ENCODE measurements around the gene CLCN4.

CLCN4 gene

DNA sequence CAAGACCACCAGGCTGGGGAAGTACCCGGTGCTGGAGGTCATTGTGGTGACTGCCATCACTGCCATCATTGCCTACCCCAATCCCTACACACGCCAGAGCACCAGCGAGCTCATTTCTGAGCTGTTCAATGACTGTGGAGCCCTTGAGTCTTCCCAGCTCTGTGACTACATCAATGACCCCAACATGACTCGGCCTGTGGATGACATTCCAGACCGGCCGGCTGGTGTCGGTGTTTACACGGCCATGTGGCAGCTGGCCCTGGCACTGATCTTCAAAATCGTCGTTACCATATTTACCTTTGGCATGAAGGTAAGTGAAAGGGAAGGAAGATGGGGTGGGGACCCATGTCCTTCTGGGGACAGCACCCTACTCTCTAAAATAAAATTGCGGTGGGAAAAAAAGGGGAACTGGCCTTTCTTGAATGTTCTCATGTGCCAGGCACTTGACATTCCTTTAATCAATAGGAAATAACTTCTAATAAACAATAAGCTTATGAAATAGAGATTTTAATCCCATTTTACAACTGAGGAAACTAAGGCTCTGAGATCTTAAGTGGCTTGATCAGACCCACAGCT lies 51.6 kb downstream of the CLCN4 start:
- TF ChIP-seq GATA2 (IDR thresholded peaks at IDR 0.05; ENCODE audit: low read depth, low read length) (no peak), GATA3 (IDR thresholded peaks at IDR 0.05; ENCODE audit: low read depth, low read length) (no peak)

DNA sequence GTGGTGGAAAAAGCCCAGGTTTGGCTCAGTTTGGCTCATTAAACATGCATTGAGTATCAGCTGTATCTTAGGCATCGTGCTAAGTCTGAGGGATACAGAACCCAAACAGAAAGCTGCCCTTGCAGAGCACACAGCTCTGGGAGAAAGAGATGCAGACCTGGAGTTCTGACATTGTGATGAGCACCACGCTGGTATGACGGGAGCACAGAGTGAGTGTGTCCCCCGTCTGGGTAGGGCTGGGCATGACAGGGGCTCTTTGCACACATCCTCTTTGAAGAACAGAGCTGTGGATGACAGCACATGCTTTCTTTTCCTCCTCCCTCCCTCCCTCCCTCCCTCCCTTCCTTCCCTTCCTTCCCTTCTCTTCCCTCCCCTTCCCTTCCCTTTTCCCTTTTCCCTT lies 52.2 kb downstream of the CLCN4 start:
- no peak for TF ChIP-seq GATA2 (IDR thresholded peaks at IDR 0.05; ENCODE audit: low read depth, low read length)
- no peak for TF ChIP-seq GATA3 (IDR thresholded peaks at IDR 0.05; ENCODE audit: low read depth, low read length)

DNA sequence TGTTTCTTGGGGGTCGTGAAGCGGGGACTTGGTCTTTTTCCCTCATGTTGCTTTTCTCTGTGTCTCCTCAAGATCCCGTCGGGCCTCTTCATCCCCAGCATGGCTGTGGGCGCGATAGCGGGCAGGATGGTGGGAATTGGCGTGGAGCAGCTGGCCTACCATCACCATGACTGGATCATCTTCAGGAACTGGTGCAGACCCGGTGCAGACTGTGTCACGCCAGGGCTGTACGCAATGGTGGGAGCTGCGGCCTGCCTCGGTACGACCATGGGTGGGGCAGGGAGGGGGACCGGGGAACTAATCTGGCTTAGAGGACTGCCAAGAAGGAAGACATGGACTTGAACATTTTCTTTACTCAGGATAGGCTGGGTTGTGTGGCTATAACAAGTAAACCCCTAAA lies 55.6 kb downstream of the CLCN4 start:
- TF ChIP-seq GATA2 (IDR thresholded peaks at IDR 0.05; ENCODE audit: low read depth, low read length) (no peak), GATA3 (IDR thresholded peaks at IDR 0.05; ENCODE audit: low read depth, low read length) (no peak)

DNA sequence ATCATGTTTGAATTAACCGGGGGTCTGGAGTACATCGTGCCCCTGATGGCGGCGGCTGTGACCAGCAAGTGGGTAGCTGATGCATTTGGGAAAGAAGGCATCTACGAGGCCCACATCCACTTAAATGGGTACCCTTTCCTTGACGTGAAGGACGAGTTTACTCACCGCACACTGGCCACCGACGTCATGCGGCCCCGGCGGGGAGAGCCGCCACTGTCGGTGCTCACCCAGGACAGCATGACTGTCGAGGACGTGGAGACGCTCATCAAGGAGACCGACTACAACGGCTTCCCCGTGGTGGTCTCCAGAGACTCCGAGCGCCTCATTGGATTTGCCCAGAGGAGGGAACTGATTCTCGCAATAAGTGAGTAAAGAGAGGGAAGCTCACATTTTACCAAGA lies 56.9 kb downstream of the CLCN4 start:
- TF ChIP-seq GATA3 (IDR thresholded peaks at IDR 0.05; ENCODE audit: low read depth, low read length) (no peak), GATA2 (IDR thresholded peaks at IDR 0.05; ENCODE audit: low read depth, low read length) (no peak)

DNA sequence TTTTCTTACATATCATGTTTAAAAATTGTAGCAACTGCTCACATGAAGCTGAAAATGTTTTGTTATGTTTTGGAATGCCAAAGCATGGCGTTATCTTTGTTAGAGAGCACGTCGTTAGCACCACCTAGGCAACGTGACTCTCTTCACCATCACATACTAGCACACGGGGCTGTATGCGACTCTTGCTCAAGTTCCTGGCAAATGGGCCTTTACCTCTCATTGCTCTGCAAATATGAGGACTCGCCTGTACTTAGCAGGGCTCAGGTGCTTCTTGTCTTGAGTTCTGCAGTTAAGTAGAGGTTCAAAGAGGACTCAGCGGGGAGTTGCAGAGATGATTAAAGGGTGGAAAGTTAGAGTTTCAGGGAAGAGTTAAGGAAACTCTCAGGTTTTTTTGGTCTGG lies 59.4 kb downstream of the CLCN4 start:
- TF ChIP-seq GATA2 (IDR thresholded peaks at IDR 0.05; ENCODE audit: low read depth, low read length) (no peak), GATA3 (IDR thresholded peaks at IDR 0.05; ENCODE audit: low read depth, low read length) (no peak)

DNA sequence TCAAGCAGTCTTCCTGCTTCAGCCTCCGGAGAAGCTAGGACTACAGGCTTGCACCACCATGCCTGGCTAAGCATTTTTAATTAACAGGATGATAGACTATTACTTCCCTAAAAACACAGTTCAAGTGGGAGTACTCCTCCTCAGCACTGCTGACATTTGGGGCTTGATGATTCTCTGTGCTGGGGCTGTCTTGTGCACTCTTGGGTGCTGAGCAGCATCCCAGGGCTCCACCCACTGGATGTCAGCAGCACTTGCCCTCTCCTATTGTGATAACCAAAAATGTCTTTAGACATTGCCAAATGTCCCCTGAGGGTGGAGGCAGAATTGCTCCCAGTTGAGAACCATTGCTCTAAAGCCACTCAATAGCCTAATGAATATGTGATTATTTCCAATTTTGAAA lies 60.4 kb downstream of the CLCN4 start:
- TF ChIP-seq GATA3 (IDR thresholded peaks at IDR 0.05; ENCODE audit: low read depth, low read length) (no peak), GATA2 (IDR thresholded peaks at IDR 0.05; ENCODE audit: low read depth, low read length) (no peak)

DNA sequence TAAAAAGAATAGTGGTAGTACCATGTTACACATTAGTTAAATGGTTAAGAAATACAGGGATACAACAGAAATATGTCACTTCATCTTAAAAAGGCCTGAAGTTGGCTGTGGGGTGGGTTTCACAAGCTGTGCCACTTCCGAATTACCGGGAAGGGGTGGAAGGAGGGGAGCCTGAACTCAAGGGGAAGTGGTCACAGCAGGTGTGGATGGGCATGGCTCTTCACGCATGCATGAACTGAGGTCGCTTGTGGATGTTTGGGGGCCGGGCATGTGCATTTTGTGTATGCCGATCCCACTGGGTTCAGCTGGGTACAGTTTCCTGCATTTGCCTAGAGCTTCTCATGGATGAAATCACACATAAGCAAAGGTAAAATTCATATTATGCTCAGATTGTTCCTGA lies 64.9 kb downstream of the CLCN4 start:
- TF ChIP-seq GATA2 (IDR thresholded peaks at IDR 0.05; ENCODE audit: low read depth, low read length) (no peak), GATA3 (IDR thresholded peaks at IDR 0.05; ENCODE audit: low read depth, low read length) (no peak)

DNA sequence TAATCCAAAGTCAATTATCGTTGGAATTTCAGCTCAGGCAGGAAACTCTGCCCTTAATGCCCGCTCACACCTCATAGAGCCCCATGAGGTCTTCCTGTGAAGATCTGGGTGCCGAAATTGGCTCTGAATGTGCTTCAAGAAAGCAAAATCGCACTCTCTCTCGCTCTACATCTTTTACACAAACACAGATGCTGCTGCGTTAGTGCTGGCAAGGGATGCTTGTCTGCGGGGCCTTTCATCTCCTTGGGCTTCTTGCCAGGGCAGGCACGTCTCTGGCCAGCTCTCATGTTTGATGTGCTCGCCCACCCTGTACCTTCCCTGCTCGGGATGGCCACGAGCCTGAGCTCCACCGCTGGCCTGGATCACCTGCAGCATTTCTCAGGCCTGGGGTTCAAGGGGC lies 66.5 kb downstream of the CLCN4 start:
- TF ChIP-seq GATA2 (IDR thresholded peaks at IDR 0.05; ENCODE audit: low read depth, low read length), result no peak
- TF ChIP-seq GATA3 (IDR thresholded peaks at IDR 0.05; ENCODE audit: low read depth, low read length), result no peak

DNA sequence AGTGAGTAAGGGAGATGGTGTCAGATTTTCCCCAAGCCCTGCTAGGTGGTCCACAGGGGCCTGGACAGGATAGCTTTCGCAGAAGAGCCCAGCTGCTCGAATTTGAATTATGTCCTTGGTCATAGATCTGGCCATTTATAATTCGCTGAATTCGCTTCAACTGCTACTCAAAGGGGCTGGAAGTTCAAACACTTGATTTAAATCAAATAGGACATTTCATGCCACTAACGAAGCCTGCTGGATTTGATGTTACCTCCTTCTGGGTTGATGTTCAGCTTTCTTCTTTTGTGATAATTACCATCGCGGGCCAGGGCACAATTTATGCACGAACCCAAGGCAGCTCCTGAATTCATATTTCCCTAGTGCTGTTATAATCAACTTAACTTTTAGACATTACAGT lies 67.0 kb downstream of the CLCN4 start:
- TF ChIP-seq GATA2 (IDR thresholded peaks at IDR 0.05; ENCODE audit: low read depth, low read length) (no peak), GATA3 (IDR thresholded peaks at IDR 0.05; ENCODE audit: low read depth, low read length) (no peak)

DNA sequence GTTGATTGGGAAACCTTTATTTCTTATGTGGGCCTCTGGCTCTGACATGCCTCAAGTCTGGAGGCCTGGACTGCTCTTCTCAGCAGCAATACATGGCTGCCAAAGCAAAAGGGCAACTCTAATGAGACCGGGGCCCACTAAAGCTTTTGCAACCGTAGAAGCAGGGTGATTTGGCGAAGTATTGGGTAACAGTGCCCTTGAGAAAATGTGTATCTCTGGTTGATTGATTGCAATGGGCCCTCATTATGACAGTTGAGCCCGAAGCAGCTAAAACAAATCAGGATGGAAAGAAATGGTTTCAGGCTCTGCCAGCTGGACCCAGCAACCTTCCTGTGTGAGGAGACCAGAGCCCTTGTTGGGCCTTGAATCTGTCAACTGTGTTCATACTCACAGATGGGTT lies 73.4 kb downstream of the CLCN4 start:
- TF ChIP-seq GATA2 (IDR thresholded peaks at IDR 0.05; ENCODE audit: low read depth, low read length), result no peak
- TF ChIP-seq GATA3 (IDR thresholded peaks at IDR 0.05; ENCODE audit: low read depth, low read length), result no peak

DNA sequence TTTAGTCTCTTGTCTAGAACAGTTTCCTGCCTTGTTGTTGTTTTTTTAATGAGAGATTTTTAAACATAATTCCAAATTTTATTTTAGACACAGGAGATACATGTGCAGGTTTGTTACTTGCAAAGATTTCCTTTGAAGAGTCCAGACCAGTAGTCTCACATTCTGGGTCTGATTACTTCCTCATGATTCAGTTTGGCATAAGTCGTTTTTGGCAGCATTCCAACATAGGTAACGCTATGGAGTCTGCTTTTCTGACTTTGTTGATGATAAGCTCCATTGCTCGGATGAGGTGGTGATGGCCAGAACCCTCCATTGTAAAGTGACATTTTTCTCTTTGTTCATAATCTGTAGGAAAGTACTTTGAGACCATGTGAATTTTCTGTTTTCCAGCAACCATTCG lies 74.7 kb downstream of the CLCN4 start:
- TF ChIP-seq GATA2 (IDR thresholded peaks at IDR 0.05; ENCODE audit: low read depth, low read length) (no peak), GATA3 (IDR thresholded peaks at IDR 0.05; ENCODE audit: low read depth, low read length) (no peak)

DNA sequence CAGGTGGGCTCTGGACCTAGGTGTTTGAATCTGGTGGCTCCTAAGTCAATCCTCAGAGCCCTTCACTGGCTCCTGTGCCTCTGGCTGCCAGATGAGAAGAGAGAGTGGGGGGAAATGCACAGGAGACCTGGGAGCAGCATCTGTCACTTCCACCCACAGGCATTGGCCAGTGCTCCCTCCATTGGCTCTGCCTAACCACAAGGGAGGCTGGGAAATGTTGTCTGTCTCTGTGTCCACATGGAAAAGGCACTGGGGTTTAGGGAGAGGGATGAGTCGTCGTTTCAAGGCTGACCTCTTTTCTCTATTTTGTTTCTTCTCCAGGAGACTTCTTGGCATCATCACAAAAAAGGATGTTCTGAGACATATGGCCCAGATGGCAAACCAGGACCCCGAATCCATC lies 76.4 kb downstream of the CLCN4 start:
- TF ChIP-seq GATA3 (IDR thresholded peaks at IDR 0.05; ENCODE audit: low read depth, low read length) (no peak), GATA2 (IDR thresholded peaks at IDR 0.05; ENCODE audit: low read depth, low read length) (no peak)

DNA sequence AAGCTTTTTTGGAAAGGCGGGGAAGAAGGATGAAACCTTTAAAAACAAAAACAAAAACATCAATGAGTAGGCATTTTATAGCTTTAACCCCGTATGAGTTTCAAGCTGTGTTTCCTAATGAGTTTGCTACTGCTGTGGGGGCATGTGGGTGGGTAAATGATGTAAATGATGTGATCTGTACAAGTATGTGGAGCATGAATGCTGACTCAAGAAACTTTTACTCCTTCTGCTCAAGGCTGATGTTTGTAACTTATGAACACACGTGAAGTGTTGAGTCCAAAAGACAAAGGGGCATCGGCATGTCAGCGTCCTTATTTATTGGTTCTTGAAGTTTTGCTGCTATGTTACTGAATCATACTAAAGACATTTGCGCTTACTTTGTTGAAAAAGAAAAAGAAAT lies 76.9 kb downstream of the CLCN4 start:
- no peak for TF ChIP-seq GATA3 (IDR thresholded peaks at IDR 0.05; ENCODE audit: low read depth, low read length)
- TF ChIP-seq GATA2 (IDR thresholded peaks at IDR 0.05; ENCODE audit: low read depth, low read length), result no peak

DNA sequence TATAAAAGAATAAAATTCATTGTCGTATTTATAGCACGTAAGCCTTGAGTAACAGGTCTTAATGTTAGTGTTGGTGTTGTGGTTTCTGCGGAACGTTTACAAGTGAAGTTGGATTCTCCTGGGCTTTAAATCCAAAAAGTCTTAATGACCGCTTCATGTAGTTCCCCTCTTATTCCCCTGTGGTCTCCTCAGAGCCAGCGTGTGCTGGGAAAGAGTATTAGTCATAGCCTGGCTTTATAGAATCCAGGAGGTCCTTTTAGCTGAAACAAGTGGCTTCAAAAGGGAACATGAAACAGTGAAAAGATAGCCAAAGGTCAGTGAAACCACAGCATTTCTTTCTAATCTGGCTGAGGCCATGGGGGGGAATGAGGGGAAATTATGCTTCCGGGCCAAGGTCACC lies 79.1 kb downstream of the CLCN4 start:
- TF ChIP-seq GATA3 (IDR thresholded peaks at IDR 0.05; ENCODE audit: low read depth, low read length) (no peak), GATA2 (IDR thresholded peaks at IDR 0.05; ENCODE audit: low read depth, low read length) (no peak)

DNA sequence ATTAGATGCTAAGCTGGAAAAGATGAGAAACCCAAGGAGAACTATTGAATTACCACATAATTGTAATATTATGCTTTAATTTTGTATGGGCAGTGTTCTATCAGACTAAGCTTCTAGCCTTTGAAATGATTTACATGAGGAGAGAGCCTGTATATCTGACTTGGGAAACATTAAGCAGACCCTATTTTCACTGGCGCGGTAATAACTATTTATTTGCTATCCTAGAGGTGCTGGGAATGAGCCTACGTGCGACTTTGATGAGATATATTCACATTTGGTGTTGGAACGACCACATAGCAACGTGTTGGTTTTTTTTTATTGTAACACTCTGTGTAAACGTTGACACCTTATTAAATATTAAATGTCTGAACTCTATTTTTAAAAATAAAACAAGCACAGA lies 80.5 kb downstream of the CLCN4 start:
- TF ChIP-seq GATA3 (IDR thresholded peaks at IDR 0.05; ENCODE audit: low read depth, low read length) (no peak), GATA2 (IDR thresholded peaks at IDR 0.05; ENCODE audit: low read depth, low read length) (no peak)

DNA sequence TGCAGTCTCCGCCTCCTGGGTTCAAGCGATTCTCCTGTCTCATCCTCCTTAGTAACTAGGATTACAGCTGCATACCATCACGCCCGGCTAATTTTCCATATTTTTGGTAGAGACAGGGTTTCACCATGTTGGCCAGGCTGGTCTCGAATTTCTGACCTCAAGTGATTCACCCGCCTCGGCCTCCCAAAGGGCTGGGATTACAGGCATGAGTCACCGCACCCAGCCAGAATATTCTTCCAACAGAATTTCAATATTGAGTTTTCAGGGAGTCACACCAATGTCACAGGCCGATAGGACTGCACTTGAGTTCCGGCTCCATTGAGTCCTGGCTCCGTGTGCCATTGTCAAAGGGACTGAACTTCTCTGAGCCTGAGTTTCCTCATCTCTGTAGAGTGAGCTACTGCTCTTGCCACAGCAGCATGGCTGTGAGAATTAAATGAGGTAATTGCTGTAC lies 82.9 kb downstream of the CLCN4 start:
- TF ChIP-seq GATA3 (IDR thresholded peaks at IDR 0.05; ENCODE audit: low read depth, low read length) (no peak), GATA2 (IDR thresholded peaks at IDR 0.05; ENCODE audit: low read depth, low read length) (no peak)
